OCI-LY1 (cell line): ENCODE data around the gene FARP1.

Experiments used
- CTCF ChIP-seq: fragments of 200-600 bp; sonication (generic), shearing (Covaris generic); IDR thresholded peaks from 2 replicates; pipeline ENCODE4 v1.5.1; 2017; ENCODE audit warnings: mild to moderate bottlenecking, antibody characterized with exemption, low read length, moderate library complexity, mixed read lengths
- EZH2 ChIP-seq: fragments of 200-600 bp; sonication (generic), shearing (Covaris generic); IDR thresholded peaks from 2 replicates; pipeline ENCODE4 v1.8.0; 2017; ENCODE audit warnings: borderline replicate concordance, mixed run types, mild to moderate bottlenecking, antibody characterized with exemption, low read length, moderate library complexity, mixed read lengths

- TF ChIP-seq CTCF (no peak), EZH2 (no peak)
Measured at GRCh38 chr13:98264877-98265276, 122.0 kb downstream of the FARP1 start.
